Stimulated activated memory B cell treated with anti-CD40 and anti-IgM and Interleukin-4, amounts not matched to agents 10 μg/mL and 1 μg/mL and 100 μg/mL, for 72 hours (primary cell): Measurements from ENCODE around the gene ASH1L.
"Not testable (repeated sequence)": the region's sequence is repeated elsewhere in the genome, so short reads cannot be mapped to it uniquely, and the experiment has no call there.

Experiments used
- ATAC-seq: fragments of 150-1000 bp; cut with Tn5 transposase; 2 replicates; pipeline ENCODE4 v1.10.0; 2021
- H3K27ac Mint-ChIP-seq: one replicate; pipeline ENCODE4 v1.8.0; 2022; ENCODE audit warnings: mild to moderate bottlenecking, mixed read lengths
- H3K27me3 Mint-ChIP-seq: one replicate; pipeline ENCODE4 v1.8.0; 2022; ENCODE audit warnings: mixed read lengths
- H3K36me3 Mint-ChIP-seq: one replicate; pipeline ENCODE4 v1.8.0; 2022; ENCODE audit warnings: mixed read lengths
- H3K4me1 Mint-ChIP-seq: one replicate; pipeline ENCODE4 v1.8.0; 2022; ENCODE audit warnings: mixed read lengths
- H3K4me3 Mint-ChIP-seq: one replicate; pipeline ENCODE4 v1.8.0; 2022; ENCODE audit warnings: mild to moderate bottlenecking, moderate library complexity, mixed read lengths
- H3K9me3 Mint-ChIP-seq: one replicate; pipeline ENCODE4 v1.8.0; 2022; ENCODE audit warnings: mixed read lengths

Gene ASH1L

DNA sequence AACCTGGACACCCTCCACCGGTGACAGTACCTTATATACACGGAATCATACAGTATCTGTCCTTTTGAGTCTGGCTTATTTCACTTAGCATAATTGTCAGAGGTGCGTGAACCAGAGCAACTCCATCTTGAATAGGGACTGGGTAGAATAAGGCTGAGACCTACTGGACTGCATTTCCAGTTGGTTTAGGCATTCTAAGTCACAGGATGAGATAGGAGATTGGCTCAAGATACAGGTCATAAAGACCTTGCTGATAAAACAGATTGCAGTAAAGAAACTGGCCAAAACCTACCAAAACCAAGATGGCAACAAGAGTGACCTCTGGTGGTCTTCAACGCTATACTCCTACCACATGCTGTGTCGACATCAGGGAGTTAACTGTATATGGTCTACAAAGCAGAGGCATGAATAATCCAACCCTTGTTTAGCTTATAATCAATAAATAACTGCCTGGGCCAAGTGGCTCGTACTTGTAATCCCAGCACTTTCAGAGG, 255.3 kb downstream of the ASH1L start:
- Mint-ChIP-seq H3K4me1 (peaks cover 32% of the 10 kb centered on the region), H3K27me3 (no peaks in the 10 kb centered on the region), H3K4me3 (no peak overlapping the region), H3K27ac (peak overlapping the region; percentile 20), H3K9me3 (no peaks in the 10 kb centered on the region), H3K36me3 (peaks cover 21% of the 10 kb centered on the region)
- ATAC-seq = no peak

DNA sequence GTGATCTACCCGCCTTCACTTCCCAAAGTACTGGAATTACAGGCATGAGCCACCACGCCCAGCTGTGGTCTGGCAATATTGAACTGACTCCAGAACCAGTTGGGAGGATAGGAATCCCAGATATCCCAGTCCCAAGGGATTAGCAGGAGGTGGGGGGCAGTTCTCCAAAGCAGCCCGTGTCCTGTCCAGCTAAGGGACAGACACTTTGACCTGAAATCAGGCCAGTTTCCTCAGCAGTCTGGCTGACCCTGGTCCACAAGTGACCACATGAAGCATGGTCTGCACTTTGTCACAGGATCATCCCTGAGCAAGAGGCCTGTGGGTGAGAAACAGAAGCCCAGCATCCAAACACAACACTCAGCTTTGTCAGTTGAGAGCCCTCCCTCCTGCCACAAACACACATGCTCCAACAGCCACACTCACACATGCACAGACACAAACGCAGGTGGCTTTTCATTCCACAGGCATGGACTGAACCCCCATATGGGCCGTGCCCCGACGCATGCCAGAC, 256.7 kb downstream of the ASH1L start:
- Mint-ChIP-seq H3K36me3 (peaks cover 8% of the 10 kb centered on the region), H3K4me3 (no peak overlapping the region), H3K27ac (peak overlapping the region; percentile 20), H3K9me3 (no peaks in the 10 kb centered on the region), H3K4me1 (peaks cover 18% of the 10 kb centered on the region), H3K27me3 (no peaks in the 10 kb centered on the region)
- ATAC-seq = no peak

DNA sequence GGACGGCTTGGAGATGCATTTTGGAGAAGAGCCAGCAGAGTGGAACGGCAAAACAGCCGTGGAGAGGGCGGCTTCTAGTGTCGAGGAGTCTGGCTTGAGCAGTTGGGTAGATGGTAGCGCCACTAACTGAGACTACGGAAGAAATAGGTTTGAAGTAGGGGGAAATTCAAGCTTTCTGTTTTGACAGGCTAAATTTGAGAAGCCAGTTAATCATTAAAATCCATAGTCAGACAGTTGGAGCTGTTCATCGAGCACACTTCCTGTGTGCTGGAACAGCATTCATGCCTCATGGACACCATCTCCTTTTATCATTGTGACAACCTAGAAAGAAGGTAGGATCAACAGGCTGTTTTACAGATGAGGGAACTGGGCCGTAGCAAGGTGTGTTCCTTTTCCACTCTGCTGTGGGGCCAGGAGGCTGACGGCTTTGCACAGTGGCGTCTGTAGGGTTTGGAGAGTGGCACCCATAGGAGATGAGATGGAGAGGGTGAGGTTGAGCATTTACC, 258.0 kb downstream of the ASH1L start:
- H3K27me3 Mint-ChIP-seq = no peaks in the 10 kb centered on the region
- no peak overlapping the region for H3K27ac Mint-ChIP-seq
- no peak for ATAC-seq
- H3K9me3 Mint-ChIP-seq = no peaks in the 10 kb centered on the region
- H3K4me3 Mint-ChIP-seq = no peak overlapping the region
- no peaks in the 10 kb centered on the region for H3K36me3 Mint-ChIP-seq
- H3K4me1 Mint-ChIP-seq = peaks cover 5% of the 10 kb centered on the region

DNA sequence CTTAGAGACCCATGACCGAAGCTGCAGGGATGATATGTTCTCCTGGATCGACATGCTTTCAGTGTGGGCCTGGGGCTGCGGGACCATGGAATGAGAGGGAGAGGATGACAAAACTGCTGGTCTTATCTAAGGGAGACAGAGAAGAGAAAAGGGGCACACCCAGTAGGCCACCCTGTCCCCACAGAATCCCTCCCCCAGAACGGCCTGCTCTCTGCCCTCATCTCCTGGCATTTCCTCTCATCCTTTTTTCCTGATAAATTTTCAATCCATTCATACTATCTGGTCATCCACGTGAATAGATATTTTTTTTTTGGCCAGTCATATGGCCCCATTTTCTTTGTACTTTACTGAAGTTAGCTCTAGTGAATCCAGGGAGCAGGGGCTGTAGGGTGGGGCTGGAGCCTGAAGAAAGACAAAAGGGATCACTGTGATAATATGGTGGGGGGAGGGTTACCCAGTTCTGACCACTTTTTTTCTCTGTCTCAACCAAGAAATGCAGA, 261.2 kb downstream of the ASH1L start, which contains the start of gene PKLR:
PKLR (minus strand) TSS at position 97 of the 500 bp plus-strand sequence; CDS start at position 54, 43 bp downstream.
- Mint-ChIP-seq H3K4me3 (no peak within 1 kb of the TSS), H3K27ac (no peak within 1 kb of the TSS), H3K36me3 (no peaks in the 10 kb centered on the region), H3K27me3 (peaks cover 17% of the 10 kb centered on the region), H3K4me1 (peaks cover 7% of the 10 kb centered on the region), H3K9me3 (no peaks in the 10 kb centered on the region)
- no peak for ATAC-seq

DNA sequence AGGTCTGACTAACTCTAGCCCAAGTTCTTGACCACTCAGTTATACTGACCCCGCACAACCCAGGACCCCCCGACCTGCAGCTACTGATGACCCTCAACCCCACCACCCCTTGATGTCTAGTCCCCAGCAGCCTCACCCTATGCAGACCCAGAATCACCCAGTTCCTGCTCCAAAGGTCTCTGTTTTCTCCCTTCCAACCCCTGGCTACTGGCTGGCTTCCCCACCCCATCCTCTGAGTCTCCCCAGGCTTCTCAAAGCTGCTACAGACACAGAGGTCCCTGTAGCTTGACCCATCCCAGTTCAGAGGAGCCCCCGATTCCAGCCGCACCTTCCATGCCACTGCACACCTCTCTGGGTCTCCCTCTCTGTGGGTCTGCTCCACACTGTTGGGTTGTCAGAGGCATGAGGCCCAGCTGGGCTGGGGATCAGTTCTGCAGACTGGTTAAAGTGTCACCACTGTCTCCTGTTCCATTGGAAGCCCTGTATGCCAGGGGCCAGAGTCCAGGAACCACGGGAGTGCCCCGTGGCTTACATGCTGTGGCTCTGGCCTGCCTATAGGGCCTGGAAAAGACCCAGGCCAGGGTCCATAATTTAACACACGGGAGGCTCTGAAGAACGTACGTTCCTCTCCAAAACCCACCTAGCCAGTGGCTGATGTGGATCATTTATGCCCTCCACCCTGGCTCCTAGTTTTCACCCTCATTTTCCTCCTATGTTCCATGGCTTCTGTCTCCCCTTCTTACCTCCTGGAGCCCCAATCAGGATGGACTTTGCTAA, 261.9 kb downstream of the ASH1L start:
- Mint-ChIP-seq H3K4me1 (peaks cover 7% of the 10 kb centered on the region), H3K36me3 (no peaks in the 10 kb centered on the region), H3K9me3 (no peaks in the 10 kb centered on the region), H3K27ac (no peak overlapping the region), H3K27me3 (peaks cover 24% of the 10 kb centered on the region), H3K4me3 (no peak overlapping the region)
- no peak for ATAC-seq

DNA sequence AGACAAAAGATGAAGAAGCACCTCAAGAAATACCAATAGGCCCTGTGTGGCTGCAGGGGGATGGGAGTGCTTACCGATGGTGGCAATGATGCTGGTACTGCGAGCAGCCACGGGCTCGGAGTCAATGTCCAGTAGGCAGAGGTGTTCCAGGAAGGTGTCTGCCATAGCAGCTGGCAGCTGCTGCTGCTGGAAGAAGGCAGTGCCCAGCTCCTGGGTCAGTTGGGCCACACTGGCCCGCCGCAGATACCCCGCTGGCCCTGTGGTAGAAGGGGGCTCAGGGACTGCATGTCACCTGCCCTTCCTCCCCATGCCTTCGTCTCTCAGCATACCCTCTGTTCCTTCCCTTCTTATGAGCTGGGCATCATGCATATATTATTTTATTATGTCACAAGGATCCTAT, 262.6 kb downstream of the ASH1L start:
- no peaks in the 10 kb centered on the region for H3K36me3 Mint-ChIP-seq
- H3K27ac Mint-ChIP-seq = no peak overlapping the region
- ATAC-seq = no peak
- no peaks in the 10 kb centered on the region for H3K9me3 Mint-ChIP-seq
- peaks cover 7% of the 10 kb centered on the region for H3K4me1 Mint-ChIP-seq
- H3K4me3 Mint-ChIP-seq = no peak overlapping the region
- peaks cover 31% of the 10 kb centered on the region for H3K27me3 Mint-ChIP-seq

DNA sequence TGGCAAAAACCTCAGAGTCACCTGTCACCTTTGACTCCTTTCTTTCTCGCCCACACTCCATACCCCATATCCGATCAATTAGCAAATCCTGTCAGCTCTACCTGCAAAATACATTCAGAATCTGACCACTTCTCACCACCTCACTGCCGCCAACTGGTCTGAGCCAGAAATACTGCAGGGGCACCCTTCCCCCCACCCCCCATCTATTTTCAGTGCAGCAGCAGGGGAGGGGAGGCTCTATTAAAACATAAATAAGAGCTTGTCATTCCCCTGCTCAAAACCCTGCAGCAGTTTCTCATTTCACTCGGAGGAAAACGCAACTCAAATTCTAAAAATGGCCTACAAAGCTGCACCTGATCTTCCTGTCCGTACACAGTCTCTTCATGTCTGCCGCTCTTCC, 265.2 kb downstream of the ASH1L start:
- Mint-ChIP-seq H3K4me3 (no peak overlapping the region), H3K4me1 (peaks cover 7% of the 10 kb centered on the region), H3K9me3 (no peaks in the 10 kb centered on the region), H3K36me3 (no peaks in the 10 kb centered on the region), H3K27ac (no peak overlapping the region), H3K27me3 (peaks cover 44% of the 10 kb centered on the region)
- ATAC-seq = no peak

DNA sequence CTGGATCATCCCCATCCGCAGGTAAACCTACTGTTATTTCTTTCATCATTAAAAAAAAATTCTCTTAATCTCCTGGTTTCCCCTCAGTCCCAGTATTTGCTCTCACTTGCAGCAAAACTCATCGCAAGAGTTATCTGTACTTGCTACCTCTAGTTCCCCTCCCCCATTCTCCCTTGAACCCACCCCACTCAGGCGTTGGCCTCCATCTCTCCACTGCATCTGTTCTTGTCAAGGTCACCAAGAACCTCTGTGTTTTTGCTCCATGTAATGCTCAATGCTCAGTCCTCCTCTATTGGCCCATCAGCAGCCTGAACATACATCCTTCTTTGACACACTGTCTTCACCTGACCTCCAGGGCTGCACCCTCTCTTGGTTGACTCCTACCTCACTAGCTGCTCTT, 265.9 kb downstream of the ASH1L start:
- Mint-ChIP-seq H3K27me3 (peaks cover 44% of the 10 kb centered on the region), H3K36me3 (no peaks in the 10 kb centered on the region), H3K4me3 (no peak overlapping the region), H3K9me3 (no peaks in the 10 kb centered on the region), H3K27ac (no peak overlapping the region), H3K4me1 (peaks cover 7% of the 10 kb centered on the region)
- no peak for ATAC-seq

DNA sequence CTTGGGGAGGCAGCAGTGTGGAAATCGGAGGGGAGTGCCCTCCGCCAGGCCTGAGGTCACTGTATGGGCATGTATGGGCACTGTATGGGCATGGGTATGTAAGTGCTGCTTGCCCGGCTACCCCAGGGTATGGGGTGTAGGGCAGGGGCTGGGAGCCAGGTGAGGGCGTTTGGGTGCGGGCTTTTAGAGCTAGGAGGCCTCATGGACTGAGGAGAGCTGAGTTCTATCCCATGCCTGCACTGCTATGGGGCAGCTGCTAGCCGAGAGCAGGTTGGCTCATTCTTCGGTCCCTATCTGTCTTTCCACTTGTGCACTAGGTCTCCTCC, 266.7 kb downstream of the ASH1L start:
- Mint-ChIP-seq H3K36me3 (no peaks in the 10 kb centered on the region), H3K27ac (no peak overlapping the region), H3K4me1 (peaks cover 7% of the 10 kb centered on the region), H3K4me3 (no peak overlapping the region), H3K9me3 (no peaks in the 10 kb centered on the region), H3K27me3 (peaks cover 44% of the 10 kb centered on the region)
- no peak for ATAC-seq

DNA sequence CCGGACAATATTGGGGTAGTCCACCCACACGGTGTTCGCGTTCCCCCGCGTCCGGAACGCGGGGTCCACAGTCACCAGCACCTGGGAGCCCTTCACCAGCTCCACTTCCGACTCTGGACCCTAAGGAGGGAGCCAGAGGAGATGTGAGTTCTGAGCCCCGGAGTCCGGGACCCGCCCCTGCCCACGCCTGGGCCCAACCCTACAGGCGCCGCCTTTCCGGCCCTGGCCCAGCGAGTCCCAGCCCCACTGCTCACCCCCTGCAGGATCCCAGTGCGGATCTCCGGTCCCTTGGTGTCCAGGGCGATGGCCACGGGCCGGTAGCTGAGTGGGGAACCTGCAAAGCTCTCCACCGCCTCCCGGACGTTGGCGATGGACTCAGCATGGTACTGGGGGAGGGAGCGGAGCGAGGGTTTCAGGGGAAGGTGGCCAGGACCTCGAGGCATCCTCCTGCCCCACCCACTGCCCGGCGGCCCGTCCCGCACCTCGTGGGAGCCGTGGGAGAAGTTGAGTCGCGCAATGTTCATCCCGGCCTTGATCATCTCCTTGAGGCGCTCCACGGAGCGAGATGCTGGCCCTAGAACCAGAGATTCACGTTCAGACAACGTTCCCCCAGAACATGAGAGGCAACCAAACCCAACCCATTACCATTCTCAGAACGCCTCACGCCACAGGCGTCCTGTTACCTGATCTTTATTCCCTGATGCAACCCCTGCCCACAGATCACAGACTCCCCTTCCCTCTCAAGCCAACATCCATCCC, 267.2 kb downstream of the ASH1L start:
- Mint-ChIP-seq H3K4me1 (peaks cover 7% of the 10 kb centered on the region), H3K27me3 (peaks cover 47% of the 10 kb centered on the region), H3K4me3 (no peak overlapping the region), H3K27ac (no peak overlapping the region), H3K36me3 (no peaks in the 10 kb centered on the region), H3K9me3 (no peaks in the 10 kb centered on the region)
- ATAC-seq = peak; percentile 31

DNA sequence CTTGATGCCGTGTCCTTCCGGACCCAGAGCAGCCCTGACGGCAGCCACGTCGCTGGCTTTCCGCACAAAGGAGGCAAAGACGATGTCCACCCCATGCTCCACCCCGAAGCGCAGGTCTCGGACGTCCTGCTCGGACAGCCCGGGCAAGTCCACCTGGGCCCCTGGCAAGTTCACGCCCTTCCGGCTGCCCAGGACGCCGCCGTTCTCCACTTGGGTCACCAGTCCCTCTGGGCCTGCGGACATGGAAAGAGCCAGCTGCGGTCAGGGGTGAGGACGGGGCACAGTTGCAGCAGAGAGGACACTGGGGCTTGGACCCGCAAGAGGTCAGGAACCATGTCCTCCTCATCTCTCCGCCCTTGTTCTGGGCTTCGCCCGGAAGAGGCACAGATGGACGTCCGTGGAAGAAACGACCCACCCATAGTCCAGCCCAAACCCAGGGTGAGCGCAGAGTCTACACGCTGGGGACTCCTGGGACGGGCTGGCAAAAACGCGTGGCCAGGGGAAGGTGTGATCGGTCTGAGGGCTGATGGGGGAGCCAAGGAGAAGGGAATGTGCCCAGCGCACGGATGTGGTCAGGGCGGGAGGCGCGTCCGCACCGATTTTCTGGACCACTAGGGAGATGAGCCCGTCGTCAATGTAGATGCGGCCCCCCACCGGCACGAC, 268.0 kb downstream of the ASH1L start:
- no peak for ATAC-seq
- Mint-ChIP-seq H3K4me1 (peaks cover 7% of the 10 kb centered on the region), H3K36me3 (no peaks in the 10 kb centered on the region), H3K4me3 (no peak overlapping the region), H3K27ac (no peak overlapping the region), H3K27me3 (peaks cover 53% of the 10 kb centered on the region), H3K9me3 (no peaks in the 10 kb centered on the region)

DNA sequence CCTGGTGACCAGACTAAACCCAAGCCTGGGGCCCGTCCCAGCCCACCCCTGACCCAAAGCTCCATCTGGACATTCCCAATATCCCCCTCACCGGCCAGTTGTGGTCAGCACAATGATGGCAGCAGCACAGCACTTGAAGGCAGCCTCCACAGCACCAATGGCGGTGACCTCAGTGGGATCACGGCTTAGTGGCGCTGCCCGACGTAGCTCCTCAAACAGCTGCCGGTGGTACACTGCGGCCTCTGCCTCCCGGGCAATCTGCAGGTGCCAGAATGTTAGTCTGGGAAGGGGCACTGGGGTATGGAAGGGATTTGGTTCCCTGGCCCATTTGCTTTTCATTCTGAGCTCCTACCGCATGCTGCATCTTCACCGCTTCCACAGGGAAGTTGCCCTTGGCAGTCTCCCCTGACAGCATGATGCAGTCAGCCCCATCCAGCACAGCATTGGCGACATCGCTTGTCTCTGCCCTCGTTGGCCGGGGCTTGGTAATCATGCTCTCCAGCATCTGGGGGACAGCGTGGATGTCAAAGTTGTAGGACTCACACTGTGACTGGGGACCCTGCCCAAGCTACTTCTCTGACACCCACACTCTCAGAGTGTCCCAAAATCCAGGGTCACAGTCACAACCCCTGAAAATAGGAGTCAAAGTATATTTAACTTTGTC, 269.4 kb downstream of the ASH1L start:
- Mint-ChIP-seq H3K4me1 (peaks cover 7% of the 10 kb centered on the region), H3K9me3 (no peaks in the 10 kb centered on the region), H3K36me3 (no peaks in the 10 kb centered on the region), H3K27me3 (peaks cover 53% of the 10 kb centered on the region), H3K27ac (no peak overlapping the region), H3K4me3 (no peak overlapping the region)
- no peak for ATAC-seq

DNA sequence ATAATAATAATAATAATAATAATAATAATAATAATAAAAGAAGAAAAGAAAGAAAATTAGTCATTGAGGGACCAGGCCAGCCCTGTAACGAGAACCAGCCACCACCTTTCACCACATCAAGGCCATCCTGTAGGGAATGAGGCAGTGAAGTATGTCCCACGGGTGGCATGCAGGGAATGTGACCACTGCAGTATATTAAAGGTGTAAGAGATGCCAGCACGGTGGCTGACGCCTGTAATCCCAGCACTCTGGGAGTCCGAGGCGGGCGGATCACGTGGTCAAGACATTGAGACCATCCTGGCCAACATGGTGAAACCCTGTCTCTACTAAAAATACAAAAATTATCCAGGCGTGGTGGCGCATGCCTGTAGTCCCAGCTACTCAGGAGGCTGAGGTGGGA, 271.6 kb downstream of the ASH1L start:
- H3K9me3 Mint-ChIP-seq, H3K4me1 Mint-ChIP-seq, H3K4me3 Mint-ChIP-seq, ATAC-seq, H3K36me3 Mint-ChIP-seq, H3K27ac Mint-ChIP-seq: not testable (repeated sequence)
- H3K27me3 Mint-ChIP-seq = peaks cover 32% of the 10 kb centered on the region

DNA sequence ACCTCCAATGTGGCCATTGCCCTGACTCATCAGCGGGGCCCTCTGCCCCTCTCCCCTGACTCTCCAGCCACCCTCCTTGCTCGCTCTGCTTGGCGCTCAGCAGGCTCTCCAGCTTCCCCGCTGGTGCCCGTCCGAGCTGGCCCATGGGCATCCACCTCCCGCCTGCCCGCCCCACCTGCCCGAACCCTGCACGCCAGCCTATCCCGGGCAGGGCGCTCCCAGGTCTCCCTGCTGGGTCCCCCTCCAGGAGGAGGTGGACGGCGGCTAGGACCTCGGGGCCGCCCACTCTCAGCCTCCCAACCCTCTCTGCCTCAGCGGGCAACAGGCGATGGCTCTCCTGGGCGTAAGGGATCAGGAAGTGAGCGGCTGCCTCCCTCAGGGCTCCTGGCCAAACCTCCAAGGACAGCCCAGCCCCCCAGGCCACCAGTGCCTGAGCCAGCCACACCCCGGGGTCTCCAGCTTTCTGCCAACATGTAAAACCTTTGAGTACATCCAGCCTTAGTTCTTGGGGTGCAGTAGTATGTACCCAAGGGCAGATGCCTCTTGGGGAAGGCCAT, 274.5 kb downstream of the ASH1L start:
- H3K27ac Mint-ChIP-seq = no peak overlapping the region
- peaks cover 5% of the 10 kb centered on the region for H3K36me3 Mint-ChIP-seq
- H3K4me1 Mint-ChIP-seq = no peaks in the 10 kb centered on the region
- H3K9me3 Mint-ChIP-seq = no peaks in the 10 kb centered on the region
- no peak overlapping the region for H3K4me3 Mint-ChIP-seq
- peak; percentile 39 for ATAC-seq
- H3K27me3 Mint-ChIP-seq = peaks cover 8% of the 10 kb centered on the region
